Suprapubic skin (tissue), 4 donors: ENCODE data around the gene NTM. TPM values are rescaled to one million over a fixed set of nuclear protein-coding genes. Genes with fewer than 3 reads are reported as not detected.

Experiments used
- DNase-seq, 2 donors: peaks; one replicate each; pipeline ENCODE4 v3.0.0-alpha.2; 2019; ENCODE audit warnings: low spot score in 2 of 2
- H3K27ac ChIP-seq: fragments of 200-600 bp; sonication (generic); one replicate; pipeline ENCODE4 v1.5.1; 2019
- H3K27me3 ChIP-seq: fragments of 200-600 bp; sonication (generic); one replicate; pipeline ENCODE4 v1.5.1; 2019
- H3K36me3 ChIP-seq: fragments of 200-600 bp; sonication (generic); one replicate; pipeline ENCODE4 v1.5.1; 2019
- H3K4me1 ChIP-seq: fragments of 200-600 bp; sonication (generic); one replicate; pipeline ENCODE4 v1.5.1; 2019
- H3K4me3 ChIP-seq: fragments of 200-600 bp; sonication (generic); one replicate; pipeline ENCODE4 v1.5.1; 2019; ENCODE audit warnings: mild to moderate bottlenecking
- H3K9me3 ChIP-seq: fragments of 200-600 bp; sonication (generic); one replicate; pipeline ENCODE4 v1.5.1; 2019
- EP300 ChIP-seq: sonication (generic); formaldehyde crosslinking; IDR thresholded peaks from one replicate; pipeline ENCODE4 v1.6.1; 2017; ENCODE audit warnings: antibody characterized with exemption
- POLR2A ChIP-seq, 2 donors: fragments of 450-650 bp; IDR thresholded peaks; one replicate each; pipeline ENCODE4 v1.6.1; 2017; ENCODE audit warnings: antibody characterized with exemption in 2 of 2, mild to moderate bottlenecking in 2 of 2, moderate library complexity in 2 of 2
- POLR2AphosphoS5 ChIP-seq, 3 donors: sonication (generic); formaldehyde crosslinking; IDR thresholded peaks; one replicate each; pipeline ENCODE4 v1.6.1; 2017; ENCODE audit warnings: antibody characterized with exemption in 3 of 3
- WGBS: methylation state at CpG from one replicate; pipeline ENCODE4 v1.1.5; 2018; 5-methylcytosine and 5-hydroxymethylcytosine counted together
- total RNA-seq, 4 donors: library from RNA; depleted of rRNA; stranded (reverse); fragments of >200 nt; gene quantifications; one replicate each; pipeline ENCODE4 v1.1.0, GENCODE V29; 2016
- TF ChIP-seq, protein P1 (sequence below), 2 donors: fragments of 200-600 bp in 1 of 2; fragments of 450-650 bp in 1 of 2; sonication (generic) in 1 of 2; IDR thresholded peaks; one replicate each; pipeline ENCODE4 v1.5.1; 2016 to 2019; ENCODE audit warnings: antibody characterized with exemption in 2 of 2, mild to moderate bottlenecking in 1 of 2, moderate library complexity in 1 of 2

Gene NTM
- total RNA-seq, 4 donors from 2014 or later, result 0.19 to 19.1 (median 2.1) TPM

DNA sequence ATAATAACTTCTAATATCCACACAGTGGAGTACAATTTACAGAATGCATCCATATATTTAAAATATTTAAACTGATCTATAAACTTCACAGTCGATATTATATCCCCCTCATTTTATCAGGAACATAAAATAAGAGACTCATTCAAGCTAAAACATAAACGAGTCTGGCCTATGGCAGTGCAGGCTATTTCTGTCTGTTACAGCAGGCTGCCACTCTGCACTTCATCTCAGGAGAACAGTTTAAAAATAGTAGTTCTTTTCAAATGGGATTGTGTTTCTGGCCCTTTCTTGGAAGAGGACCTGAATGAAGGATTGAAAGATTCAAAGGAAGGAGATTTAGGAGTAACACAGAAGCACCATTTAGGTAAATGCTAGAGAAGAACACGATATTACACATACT lies 915.7 kb downstream of the NTM start:
- H3K4me3 ChIP-seq, result no peak overlapping the region
- no peak for TF ChIP-seq POLR2AphosphoS5 (IDR thresholded peaks at IDR 0.05)
- no peak for TF ChIP-seq POLR2A (IDR thresholded peaks at IDR 0.05)
- TF ChIP-seq EP300, result no peak
- TF ChIP-seq, protein P1, sequence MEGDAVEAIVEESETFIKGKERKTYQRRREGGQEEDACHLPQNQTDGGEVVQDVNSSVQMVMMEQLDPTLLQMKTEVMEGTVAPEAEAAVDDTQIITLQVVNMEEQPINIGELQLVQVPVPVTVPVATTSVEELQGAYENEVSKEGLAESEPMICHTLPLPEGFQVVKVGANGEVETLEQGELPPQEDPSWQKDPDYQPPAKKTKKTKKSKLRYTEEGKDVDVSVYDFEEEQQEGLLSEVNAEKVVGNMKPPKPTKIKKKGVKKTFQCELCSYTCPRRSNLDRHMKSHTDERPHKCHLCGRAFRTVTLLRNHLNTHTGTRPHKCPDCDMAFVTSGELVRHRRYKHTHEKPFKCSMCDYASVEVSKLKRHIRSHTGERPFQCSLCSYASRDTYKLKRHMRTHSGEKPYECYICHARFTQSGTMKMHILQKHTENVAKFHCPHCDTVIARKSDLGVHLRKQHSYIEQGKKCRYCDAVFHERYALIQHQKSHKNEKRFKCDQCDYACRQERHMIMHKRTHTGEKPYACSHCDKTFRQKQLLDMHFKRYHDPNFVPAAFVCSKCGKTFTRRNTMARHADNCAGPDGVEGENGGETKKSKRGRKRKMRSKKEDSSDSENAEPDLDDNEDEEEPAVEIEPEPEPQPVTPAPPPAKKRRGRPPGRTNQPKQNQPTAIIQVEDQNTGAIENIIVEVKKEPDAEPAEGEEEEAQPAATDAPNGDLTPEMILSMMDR (IDR thresholded peaks at IDR 0.05), result no peak
- DNase-seq, result no peak
- no peaks in the 10 kb centered on the region for H3K9me3 ChIP-seq
- H3K27ac ChIP-seq, result no peak overlapping the region
- 70% methylated on average over 3 of the region's 3 CpGs for WGBS
- no peaks in the 10 kb centered on the region for H3K36me3 ChIP-seq
- no peaks in the 10 kb centered on the region for H3K4me1 ChIP-seq
- no peaks in the 10 kb centered on the region for H3K27me3 ChIP-seq

DNA sequence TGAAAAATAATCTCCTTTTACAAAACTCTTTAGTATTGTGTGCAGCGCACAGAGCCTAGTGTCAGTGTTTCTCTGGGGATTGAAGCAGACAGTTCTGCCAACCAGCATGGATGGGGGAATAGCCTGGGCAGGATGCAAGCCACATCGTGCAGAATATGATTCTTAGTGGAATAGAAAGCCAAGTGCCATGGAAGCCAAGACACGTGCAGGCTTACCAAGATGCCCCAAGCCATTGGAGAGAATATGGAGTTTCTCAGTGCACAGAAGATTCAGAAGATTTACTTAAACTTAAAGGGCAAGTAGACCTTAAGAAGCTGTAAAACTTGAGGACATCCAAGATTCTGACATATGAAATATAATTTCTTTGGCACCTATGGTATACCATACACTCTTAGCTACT lies 917.6 kb downstream of the NTM start:
- DNase-seq, result no peak
- no peak overlapping the region for H3K4me3 ChIP-seq
- H3K4me1 ChIP-seq, result no peaks in the 10 kb centered on the region
- H3K27me3 ChIP-seq, result no peaks in the 10 kb centered on the region
- TF ChIP-seq, protein P1 (IDR thresholded peaks at IDR 0.05), result no peak
- no peaks in the 10 kb centered on the region for H3K36me3 ChIP-seq
- WGBS, result 50% methylated on average over 3 of the region's 3 CpGs
- H3K9me3 ChIP-seq, result no peaks in the 10 kb centered on the region
- H3K27ac ChIP-seq, result no peak overlapping the region

DNA sequence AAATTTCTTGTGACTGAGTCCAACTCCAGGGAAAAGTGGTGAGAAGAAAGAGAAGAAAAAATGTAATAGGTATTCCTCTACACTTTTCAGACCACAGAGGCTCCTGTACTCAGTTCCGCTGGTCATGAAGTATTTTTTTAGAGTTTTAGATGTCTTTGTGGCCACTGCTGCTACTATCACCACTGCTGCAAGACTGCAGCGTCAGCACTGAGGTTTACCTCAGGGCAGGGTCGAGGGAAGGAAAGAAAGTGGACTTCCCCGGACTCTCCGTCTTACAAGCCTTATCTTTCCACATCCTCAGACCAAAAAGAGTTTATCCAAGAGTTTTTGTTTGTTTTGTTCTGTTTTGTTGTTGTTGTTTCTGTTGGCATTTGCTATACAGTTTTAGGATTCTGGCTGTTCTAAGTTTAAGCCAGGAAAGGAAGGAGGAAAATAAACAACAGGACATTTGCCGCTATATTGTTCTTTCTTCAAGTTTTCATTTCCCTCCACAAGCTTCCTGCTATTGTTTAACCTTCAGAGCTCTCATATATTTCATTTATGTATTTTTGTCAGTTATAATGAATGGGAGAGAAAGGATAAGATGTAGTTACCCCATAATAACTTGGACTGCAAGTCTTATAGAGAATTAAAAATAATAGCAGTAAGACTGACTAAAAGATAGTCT lies 919.3 kb downstream of the NTM start:
- Histone ChIP-seq H3K4me1 (no peaks in the 10 kb centered on the region), H3K27me3 (no peaks in the 10 kb centered on the region), H3K4me3 (no peak overlapping the region), H3K27ac (no peak overlapping the region), H3K36me3 (no peaks in the 10 kb centered on the region), H3K9me3 (no peaks in the 10 kb centered on the region)
- WGBS, result 68% methylated on average over 6 of the region's 6 CpGs
- no peak for DNase-seq
- TF ChIP-seq EP300 (no peak), POLR2A (IDR thresholded peaks at IDR 0.05) (no peak), POLR2AphosphoS5 (IDR thresholded peaks at IDR 0.05) (no peak)
- TF ChIP-seq, protein P1 (IDR thresholded peaks at IDR 0.05), result no peak

DNA sequence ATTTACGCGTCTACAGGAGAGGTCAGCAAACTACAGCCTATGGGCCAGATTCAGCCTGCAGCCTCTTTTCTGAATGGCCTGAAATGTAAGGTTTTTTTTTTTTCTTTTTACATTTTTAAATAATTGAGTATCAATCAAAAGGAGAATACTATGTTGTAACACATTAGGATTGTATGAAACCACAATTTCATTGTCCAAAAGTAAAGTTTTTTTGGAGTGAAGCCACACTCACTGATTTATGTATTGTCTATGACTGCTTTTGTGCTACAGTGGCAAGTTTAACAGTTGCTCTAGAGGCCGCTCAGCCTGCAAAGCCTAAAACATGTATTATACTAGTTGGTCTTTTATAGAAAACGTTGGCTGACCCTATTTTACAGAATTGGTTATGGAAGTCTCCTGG lies 923.2 kb downstream of the NTM start:
- H3K27ac ChIP-seq, result no peak overlapping the region
- no peaks in the 10 kb centered on the region for H3K27me3 ChIP-seq
- WGBS, result 63% methylated on average over 4 of the region's 4 CpGs
- H3K4me1 ChIP-seq, result no peaks in the 10 kb centered on the region
- no peak overlapping the region for H3K4me3 ChIP-seq
- H3K9me3 ChIP-seq, result no peaks in the 10 kb centered on the region
- TF ChIP-seq POLR2AphosphoS5 (IDR thresholded peaks at IDR 0.05), result no peak
- TF ChIP-seq, protein P1 (IDR thresholded peaks at IDR 0.05), result no peak
- TF ChIP-seq EP300, result no peak
- no peak for TF ChIP-seq POLR2A (IDR thresholded peaks at IDR 0.05)
- no peak for DNase-seq
- H3K36me3 ChIP-seq, result no peaks in the 10 kb centered on the region

- H3K9me3 ChIP-seq, result no peaks in the 10 kb centered on the region
- no peak overlapping the region for H3K4me3 ChIP-seq
- no peak for DNase-seq
- 90% methylated on average over 3 of the region's 3 CpGs for whole genome bisulfite sequencing
- no peak overlapping the region for H3K27ac ChIP-seq
- H3K27me3 ChIP-seq, result no peaks in the 10 kb centered on the region
- TF ChIP-seq POLR2AphosphoS5 (IDR thresholded peaks at IDR 0.05) (no peak), POLR2A (IDR thresholded peaks at IDR 0.05) (no peak), EP300 (no peak)
- TF ChIP-seq, protein P1 (IDR thresholded peaks at IDR 0.05), result no peak
- no peaks in the 10 kb centered on the region for H3K4me1 ChIP-seq
- no peaks in the 10 kb centered on the region for H3K36me3 ChIP-seq
Measured at GRCh38 chr11:132296946-132297610, 926.7 kb downstream of the NTM start.
